ENCODE results near the gene MDN1. TPM values are rescaled to one million over a fixed set of nuclear protein-coding genes. Genes with fewer than 3 reads are reported as not detected.

MDN1 gene, protein sequence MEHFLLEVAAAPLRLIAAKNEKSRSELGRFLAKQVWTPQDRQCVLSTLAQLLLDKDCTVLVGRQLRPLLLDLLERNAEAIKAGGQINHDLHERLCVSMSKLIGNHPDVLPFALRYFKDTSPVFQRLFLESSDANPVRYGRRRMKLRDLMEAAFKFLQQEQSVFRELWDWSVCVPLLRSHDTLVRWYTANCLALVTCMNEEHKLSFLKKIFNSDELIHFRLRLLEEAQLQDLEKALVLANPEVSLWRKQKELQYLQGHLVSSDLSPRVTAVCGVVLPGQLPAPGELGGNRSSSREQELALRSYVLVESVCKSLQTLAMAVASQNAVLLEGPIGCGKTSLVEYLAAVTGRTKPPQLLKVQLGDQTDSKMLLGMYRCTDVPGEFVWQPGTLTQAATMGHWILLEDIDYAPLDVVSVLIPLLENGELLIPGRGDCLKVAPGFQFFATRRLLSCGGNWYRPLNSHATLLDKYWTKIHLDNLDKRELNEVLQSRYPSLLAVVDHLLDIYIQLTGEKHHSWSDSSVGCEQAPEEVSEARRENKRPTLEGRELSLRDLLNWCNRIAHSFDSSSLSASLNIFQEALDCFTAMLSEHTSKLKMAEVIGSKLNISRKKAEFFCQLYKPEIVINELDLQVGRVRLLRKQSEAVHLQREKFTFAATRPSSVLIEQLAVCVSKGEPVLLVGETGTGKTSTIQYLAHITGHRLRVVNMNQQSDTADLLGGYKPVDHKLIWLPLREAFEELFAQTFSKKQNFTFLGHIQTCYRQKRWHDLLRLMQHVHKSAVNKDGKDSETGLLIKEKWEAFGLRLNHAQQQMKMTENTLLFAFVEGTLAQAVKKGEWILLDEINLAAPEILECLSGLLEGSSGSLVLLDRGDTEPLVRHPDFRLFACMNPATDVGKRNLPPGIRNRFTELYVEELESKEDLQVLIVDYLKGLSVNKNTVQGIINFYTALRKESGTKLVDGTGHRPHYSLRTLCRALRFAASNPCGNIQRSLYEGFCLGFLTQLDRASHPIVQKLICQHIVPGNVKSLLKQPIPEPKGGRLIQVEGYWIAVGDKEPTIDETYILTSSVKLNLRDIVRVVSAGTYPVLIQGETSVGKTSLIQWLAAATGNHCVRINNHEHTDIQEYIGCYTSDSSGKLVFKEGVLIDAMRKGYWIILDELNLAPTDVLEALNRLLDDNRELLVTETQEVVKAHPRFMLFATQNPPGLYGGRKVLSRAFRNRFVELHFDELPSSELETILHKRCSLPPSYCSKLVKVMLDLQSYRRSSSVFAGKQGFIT (N-terminal part only)
- 8.5 and 9.0 TPM in 2 replicates for polyA plus RNA-seq (2013)

- Histone ChIP-seq H4K8ac (ENCODE audit: low read depth, low read length) (peak within 1 kb of the TSS; percentile 96), H3K27me3 (ENCODE audit: insufficient read depth, low read length) (no peaks in the 10 kb centered on the region), H2AFZ (ENCODE audit: insufficient read depth, low read length, poor library complexity) (peak within 1 kb of the TSS; percentile 87), H3K23ac (ENCODE audit: low read length) (no peak within 1 kb of the TSS), H3K4ac (ENCODE audit: low read depth, low read length) (peak within 1 kb of the TSS; percentile 56), H3K36me3 (ENCODE audit: control insufficient read depth in 1 of 2, insufficient read depth in 2 of 2, low read length in 2 of 2) (no peaks in the 10 kb centered on the region), H3K14ac (ENCODE audit: low read length) (peak within 1 kb of the TSS; percentile 63), H2AK5ac (ENCODE audit: low read length) (no peak within 1 kb of the TSS), H3K79me2 (ENCODE audit: control insufficient read depth, insufficient read depth, low read length, poor library complexity) (peaks cover 13% of the 10 kb centered on the region), H3K9ac (ENCODE audit: low read length) (peak within 1 kb of the TSS; percentile 81), H2BK120ac (ENCODE audit: insufficient read depth, low read length, poor library complexity) (no peak within 1 kb of the TSS), H3K18ac (ENCODE audit: low read length) (peak within 1 kb of the TSS; percentile 54), H2BK5ac (ENCODE audit: low read depth, low read length, poor library complexity) (peak within 1 kb of the TSS; percentile 38), H3K4me3 (ENCODE audit: low read depth, low read length) (peak within 1 kb of the TSS; percentile 99), H2BK12ac (ENCODE audit: low read length) (no peak within 1 kb of the TSS), H3K27ac (ENCODE audit: low read depth, low read length) (peak within 1 kb of the TSS; percentile 43), H4K91ac (ENCODE audit: low read depth, low read length) (peak within 1 kb of the TSS; percentile 63), H4K12ac (ENCODE audit: low read depth, low read length) (peak within 1 kb of the TSS; percentile 95), H3K4me2 (ENCODE audit: low read length) (peak within 1 kb of the TSS; percentile 99), H3K4me1 (ENCODE audit: control insufficient read depth in 1 of 2, insufficient read depth in 2 of 2, low read length in 2 of 2) (peaks cover 0 to 8% of the 10 kb centered on the region in 2 experiments), H3K9me3 (ENCODE audit: insufficient read depth, low read depth, low read length) (peaks cover 3% of the 10 kb centered on the region), H3K79me1 (ENCODE audit: low read length) (peaks cover 4% of the 10 kb centered on the region)
- WGBS (ENCODE audit: extremely low coverage, insufficient coverage, insufficient read length), result no CpG with 5 or more reads among the region's 65 CpGs
- peak; percentile 92 to 97 for DNase-seq
These were observed at the start of gene MDN1 for GRCh38 chr6:89819336-89820130. Gene MDN1, minus strand, starts transcription at chr6:89819794. Its CDS starts 187 bp downstream, at chr6:89819607.

DNA sequence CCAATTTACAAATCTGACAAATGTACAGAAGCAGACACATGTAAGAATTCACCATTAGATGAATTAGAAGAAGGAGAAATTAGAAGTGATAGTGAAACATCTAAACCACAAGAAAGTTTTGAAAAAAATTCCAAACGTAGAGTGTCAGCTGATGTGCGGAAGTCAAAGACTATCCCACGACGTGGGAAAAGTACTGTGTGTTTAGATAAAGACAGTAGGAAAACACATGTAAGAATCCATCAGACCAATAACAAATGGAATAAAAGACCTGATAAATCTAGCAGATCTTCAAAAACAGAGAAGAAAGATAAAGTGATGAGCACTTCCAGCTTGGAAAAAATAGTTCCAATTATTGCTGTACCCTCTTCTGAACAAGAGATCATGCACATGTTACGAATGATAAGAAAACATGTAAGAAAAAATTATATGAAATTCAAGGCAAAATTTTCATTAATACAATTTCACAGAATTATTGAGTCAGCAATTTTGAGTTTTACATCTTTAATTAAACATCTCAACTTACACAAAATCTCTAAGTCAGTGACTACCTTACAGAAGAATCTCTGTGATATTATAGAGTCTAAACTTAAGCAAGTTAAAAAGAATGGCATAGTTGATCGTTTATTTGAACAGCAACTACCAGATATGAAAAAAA is 46.6 kb upstream of the MDN1 start:
- H2BK120ac ChIP-seq (ENCODE audit: insufficient read depth, low read length, poor library complexity), result no peak overlapping the region
- H4K91ac ChIP-seq (ENCODE audit: low read depth, low read length), result no peak overlapping the region
- H3K27me3 ChIP-seq (ENCODE audit: insufficient read depth, low read length), result no peaks in the 10 kb centered on the region
- no peak overlapping the region for H2AK5ac ChIP-seq (ENCODE audit: low read length)
- H3K9me3 ChIP-seq (ENCODE audit: insufficient read depth, low read depth, low read length), result no peaks in the 10 kb centered on the region
- H3K79me1 ChIP-seq (ENCODE audit: low read length), result no peaks in the 10 kb centered on the region
- H3K36me3 ChIP-seq (ENCODE audit: control insufficient read depth in 1 of 2, insufficient read depth in 2 of 2, low read length in 2 of 2), result peaks cover 19 to 25% of the 10 kb centered on the region in 2 experiments
- H3K4me2 ChIP-seq (ENCODE audit: low read length), result no peak overlapping the region
- no CpG with 5 or more reads among the region's 6 CpGs for WGBS (ENCODE audit: extremely low coverage, insufficient coverage, insufficient read length)
- H3K14ac ChIP-seq (ENCODE audit: low read length), result no peak overlapping the region
- no peak overlapping the region for H2BK12ac ChIP-seq (ENCODE audit: low read length)
- H3K27ac ChIP-seq (ENCODE audit: low read depth, low read length), result no peak overlapping the region
- H4K8ac ChIP-seq (ENCODE audit: low read depth, low read length), result no peak overlapping the region
- H3K4ac ChIP-seq (ENCODE audit: low read depth, low read length), result no peak overlapping the region
- no peak for DNase-seq
- no peaks in the 10 kb centered on the region for H3K79me2 ChIP-seq (ENCODE audit: control insufficient read depth, insufficient read depth, low read length, poor library complexity)
- no peak overlapping the region for H2AFZ ChIP-seq (ENCODE audit: insufficient read depth, low read length, poor library complexity)
- H3K23ac ChIP-seq (ENCODE audit: low read length), result no peak overlapping the region
- no peak overlapping the region for H3K4me3 ChIP-seq (ENCODE audit: low read depth, low read length)
- no peaks in the 10 kb centered on the region for H3K4me1 ChIP-seq (ENCODE audit: control insufficient read depth in 1 of 2, insufficient read depth in 2 of 2, low read length in 2 of 2)
- H3K9ac ChIP-seq (ENCODE audit: low read length), result no peak overlapping the region
- no peak overlapping the region for H4K12ac ChIP-seq (ENCODE audit: low read depth, low read length)
- no peak overlapping the region for H3K18ac ChIP-seq (ENCODE audit: low read length)
- no peak overlapping the region for H2BK5ac ChIP-seq (ENCODE audit: low read depth, low read length, poor library complexity)

- Histone ChIP-seq H3K27ac (ENCODE audit: low read depth, low read length) (no peak overlapping the region), H3K4me3 (ENCODE audit: low read depth, low read length) (no peak overlapping the region), H3K36me3 (ENCODE audit: control insufficient read depth in 1 of 2, insufficient read depth in 2 of 2, low read length in 2 of 2) (peaks cover 23 to 32% of the 10 kb centered on the region in 2 experiments), H3K18ac (ENCODE audit: low read length) (no peak overlapping the region), H3K14ac (ENCODE audit: low read length) (no peak overlapping the region), H4K91ac (ENCODE audit: low read depth, low read length) (no peak overlapping the region), H2AK5ac (ENCODE audit: low read length) (no peak overlapping the region), H2AFZ (ENCODE audit: insufficient read depth, low read length, poor library complexity) (no peak overlapping the region), H2BK12ac (ENCODE audit: low read length) (no peak overlapping the region), H3K4ac (ENCODE audit: low read depth, low read length) (no peak overlapping the region), H2BK120ac (ENCODE audit: insufficient read depth, low read length, poor library complexity) (no peak overlapping the region), H4K8ac (ENCODE audit: low read depth, low read length) (no peak overlapping the region), H3K9ac (ENCODE audit: low read length) (no peak overlapping the region), H3K4me1 (ENCODE audit: control insufficient read depth in 1 of 2, insufficient read depth in 2 of 2, low read length in 2 of 2) (no peaks in the 10 kb centered on the region), H2BK5ac (ENCODE audit: low read depth, low read length, poor library complexity) (no peak overlapping the region), H3K9me3 (ENCODE audit: insufficient read depth, low read depth, low read length) (no peaks in the 10 kb centered on the region), H3K4me2 (ENCODE audit: low read length) (no peak overlapping the region), H3K79me1 (ENCODE audit: low read length) (no peaks in the 10 kb centered on the region), H4K12ac (ENCODE audit: low read depth, low read length) (no peak overlapping the region), H3K27me3 (ENCODE audit: insufficient read depth, low read length) (no peaks in the 10 kb centered on the region), H3K23ac (ENCODE audit: low read length) (no peak overlapping the region), H3K79me2 (ENCODE audit: control insufficient read depth, insufficient read depth, low read length, poor library complexity) (no peaks in the 10 kb centered on the region)
- no CpG with 5 or more reads among the region's 2 CpGs for WGBS (ENCODE audit: extremely low coverage, insufficient coverage, insufficient read length)
- DNase-seq, result no peak
These were observed 43.1 kb upstream of the MDN1 start for GRCh38 chr6:89862698-89863097.

All from trophoblast cell (in vitro differentiated cells and primary cell).